GM18517 (cell line): ENCODE data around the gene RRAS.
A peak's percentile ranks its signal among the peaks of the same experiment; 100 is the strongest.

Experiments used
- ATAC-seq: cut with Tn5 transposase; IDR thresholded peaks from one replicate; pipeline ENCODE4 v1.9.1; 2021; ENCODE audit warnings: mild to moderate bottlenecking, moderate library complexity; ENCODE audit not compliant: unreplicated experiment

The RRAS gene

GRCh38 chr19:49640113-49640898 lies at the start of gene RRAS:
Gene RRAS (minus strand): TSS chr19:49640143. CDS start chr19:49640098, 45 bp downstream.
- ATAC-seq = peak; percentile 75

GRCh38 chr19:49689133-49690078 lies 49.5 kb upstream of the RRAS start, which contains the start of gene ADM5:
Gene ADM5 (plus strand): TSS chr19:49689594. CDS start chr19:49689838, 244 bp downstream.
- ATAC-seq = no peak

GRCh38 chr19:49688531-49689132 lies 48.7 kb upstream of the RRAS start:
- no peak for ATAC-seq

GRCh38 chr19:49687566-49688316 lies 47.8 kb upstream of the RRAS start:
- no peak for ATAC-seq

- ATAC-seq = no peak
Measured at GRCh38 chr19:49687150-49687549, 47.2 kb upstream of the RRAS start.

- no peak for ATAC-seq
Measured at GRCh38 chr19:49686503-49687088, 46.7 kb upstream of the RRAS start.

- ATAC-seq = no peak
Measured at GRCh38 chr19:49685845-49686332, 45.9 kb upstream of the RRAS start.

GRCh38 chr19:49684983-49685553 lies 45.1 kb upstream of the RRAS start:
- no peak for ATAC-seq

- no peak for ATAC-seq
Measured at GRCh38 chr19:49684251-49684982, 44.5 kb upstream of the RRAS start.

GRCh38 chr19:49683814-49684250 lies 43.9 kb upstream of the RRAS start:
- ATAC-seq = no peak

GRCh38 chr19:49682274-49682673 lies 42.3 kb upstream of the RRAS start:
- ATAC-seq = no peak

GRCh38 chr19:49681830-49682229 lies 41.9 kb upstream of the RRAS start:
- ATAC-seq = no peak

- ATAC-seq = no peak
Measured at GRCh38 chr19:49680421-49681351, 40.7 kb upstream of the RRAS start.

- no peak for ATAC-seq
Measured at GRCh38 chr19:49679771-49680413, 39.9 kb upstream of the RRAS start.

GRCh38 chr19:49678985-49679770 lies 39.2 kb upstream of the RRAS start:
- ATAC-seq = no peak

GRCh38 chr19:49677901-49678674 lies 38.1 kb upstream of the RRAS start:
- no peak for ATAC-seq
